HG03139 (cell line): ENCODE data around the gene EGFL7.

Experiments
- ATAC-seq: cut with Tn5 transposase; IDR thresholded peaks from one replicate; pipeline ENCODE4 v1.9.1; 2021; ENCODE audit not compliant: unreplicated experiment

The EGFL7 gene

DNA sequence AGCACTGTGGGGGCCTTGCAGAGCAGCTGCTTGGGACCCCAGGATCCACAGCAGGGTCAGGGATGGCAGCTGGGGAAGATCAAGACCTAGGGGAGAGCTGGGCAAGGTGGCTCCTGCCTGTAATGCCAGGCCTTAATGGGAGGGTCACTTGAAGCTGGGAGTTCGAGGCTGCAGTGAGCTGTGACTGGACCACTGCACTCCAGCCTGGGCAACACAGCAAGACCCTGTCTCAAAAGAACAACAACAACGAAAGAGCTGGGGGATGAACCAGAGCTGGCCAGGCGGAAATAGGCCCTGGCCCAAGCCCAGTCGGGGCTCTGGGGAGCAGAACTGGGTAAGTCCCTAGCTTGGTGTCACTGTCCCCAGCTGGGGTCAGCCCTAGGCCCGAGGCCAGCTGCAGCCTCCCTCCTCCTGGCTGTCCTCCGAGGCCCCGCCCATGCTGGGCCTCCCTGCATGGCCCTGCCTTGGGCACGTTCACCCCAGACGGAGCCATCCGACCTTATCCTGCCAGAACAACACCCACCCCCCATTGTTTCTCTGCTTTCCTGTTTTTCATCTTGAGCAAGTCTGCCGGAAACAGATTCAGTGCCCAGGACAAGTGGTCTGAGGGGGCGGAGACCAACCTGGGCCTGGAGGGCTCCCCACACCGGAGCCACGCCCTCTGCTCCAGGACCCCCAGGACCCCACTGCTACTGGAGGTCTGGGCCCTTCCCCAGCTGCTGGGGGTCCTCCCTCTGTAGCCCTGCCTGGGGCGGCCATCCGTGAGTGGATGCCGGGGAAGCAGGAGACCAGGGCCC, 51.6 kb downstream of the EGFL7 start:
- ATAC-seq = no peak

DNA sequence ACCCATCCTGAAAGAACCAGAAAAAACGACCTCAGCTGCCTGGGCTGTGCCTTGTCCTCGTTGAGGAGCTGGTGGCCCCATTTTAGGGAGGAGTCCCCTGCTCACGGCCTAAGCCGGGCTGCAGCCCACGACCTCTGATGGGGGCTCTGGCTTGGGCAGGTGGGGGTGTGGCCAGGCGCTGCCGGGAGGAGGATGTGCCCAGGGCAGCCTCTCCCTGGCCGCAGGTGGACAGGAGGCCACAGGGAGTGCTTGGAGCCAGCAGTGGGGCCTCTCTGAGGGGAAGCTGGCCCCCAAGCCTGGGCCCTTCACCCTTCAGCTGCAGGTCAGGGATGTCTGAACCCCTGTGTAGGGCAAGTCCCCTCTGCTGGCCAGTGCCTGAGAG, 52.2 kb downstream of the EGFL7 start:
- no peak for ATAC-seq

DNA sequence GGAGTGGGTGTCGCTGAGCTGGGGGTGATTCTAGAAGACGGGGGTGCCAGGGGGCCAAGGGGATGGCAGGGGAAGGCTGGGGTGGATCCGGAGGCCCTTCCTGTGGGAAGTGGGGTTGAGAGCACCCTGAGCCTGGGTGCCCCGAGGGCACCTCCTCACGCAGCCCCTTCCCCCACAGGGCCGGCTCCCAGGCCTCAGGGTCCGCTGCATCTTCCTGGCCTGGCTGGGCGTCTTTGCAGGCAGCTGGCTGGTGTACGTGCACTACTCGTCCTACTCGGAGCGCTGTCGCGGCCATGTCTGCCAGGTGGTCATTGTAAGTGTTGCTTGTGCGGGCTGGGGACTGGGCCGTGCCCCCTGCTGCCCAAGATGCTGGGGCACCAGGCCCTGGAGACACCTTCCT, 54.7 kb downstream of the EGFL7 start:
- ATAC-seq = no peak

DNA sequence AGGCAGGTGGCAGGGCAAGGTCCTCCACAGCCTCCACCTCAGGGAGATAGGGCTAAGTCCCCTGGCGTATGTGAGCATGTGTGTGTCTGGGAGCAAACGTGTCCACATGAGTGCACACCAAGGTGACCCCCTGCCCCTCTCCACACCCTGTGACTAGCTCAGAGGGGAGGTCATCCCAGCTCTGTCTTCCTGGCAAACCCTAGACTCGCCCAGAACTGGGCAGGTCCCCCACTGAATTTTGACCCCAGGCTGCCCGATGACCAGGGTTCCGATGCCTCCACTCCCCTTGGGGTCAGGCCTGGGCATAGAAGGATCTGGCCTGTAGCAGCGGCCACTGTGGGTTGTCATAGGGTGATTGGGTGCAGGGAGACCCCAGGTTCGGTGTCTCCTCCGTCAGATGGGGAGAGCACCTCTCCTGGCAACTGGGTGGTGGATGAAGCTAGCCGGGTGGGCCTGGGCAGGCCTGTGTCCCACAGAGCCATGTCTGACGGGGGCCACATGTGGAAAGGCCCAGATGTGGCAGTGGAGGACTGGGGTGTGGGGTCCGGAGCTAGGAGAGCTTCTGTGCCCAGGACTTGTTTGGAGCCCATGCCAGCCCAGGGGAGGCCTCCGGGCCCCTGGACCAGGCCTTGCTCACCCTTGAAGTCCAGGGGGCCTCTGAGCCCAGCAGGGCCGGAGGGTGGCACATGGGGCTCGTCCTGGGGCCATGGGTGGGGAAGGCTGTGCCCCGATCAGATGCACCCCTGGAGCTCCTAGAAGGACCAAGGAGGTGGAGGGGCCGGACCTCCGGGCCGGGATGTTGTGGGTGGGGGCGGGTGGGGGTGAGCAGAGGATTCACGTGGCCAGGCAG, 55.9 kb downstream of the EGFL7 start:
- ATAC-seq = no peak

DNA sequence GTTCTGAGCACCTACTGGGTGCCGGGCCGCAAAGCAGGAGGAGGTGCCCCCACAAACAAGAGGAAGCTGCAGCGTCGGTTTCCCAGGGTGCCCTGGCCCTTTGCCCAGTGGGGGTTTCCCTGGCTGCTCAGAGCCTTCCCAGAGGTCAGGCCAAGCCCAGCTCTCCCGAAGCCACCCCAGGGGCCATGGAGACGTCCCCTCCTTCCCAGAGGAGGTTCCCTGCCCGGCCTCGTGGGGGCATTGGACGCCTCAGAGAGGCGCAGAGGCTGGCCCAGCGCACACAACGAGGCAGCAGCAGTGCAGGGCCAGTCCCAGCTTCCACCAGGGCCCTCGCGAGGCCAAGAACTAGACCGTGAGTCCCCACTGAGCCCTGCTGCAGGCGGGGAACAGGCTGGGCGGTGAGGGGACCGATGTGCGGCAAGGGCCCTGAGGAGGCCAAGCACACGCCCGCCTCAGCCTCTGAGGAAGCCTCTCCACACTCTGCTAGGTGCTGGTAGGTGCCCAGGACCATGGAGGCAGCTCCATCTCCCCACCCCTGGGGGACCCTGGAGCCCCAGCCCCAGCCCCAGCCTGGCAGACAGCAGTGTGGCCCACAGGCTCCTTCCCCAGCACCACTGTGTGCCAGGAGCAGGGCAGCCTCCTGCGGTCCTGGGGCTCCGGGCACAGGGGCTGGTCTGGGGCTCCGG, 56.6 kb downstream of the EGFL7 start:
- no peak for ATAC-seq

DNA sequence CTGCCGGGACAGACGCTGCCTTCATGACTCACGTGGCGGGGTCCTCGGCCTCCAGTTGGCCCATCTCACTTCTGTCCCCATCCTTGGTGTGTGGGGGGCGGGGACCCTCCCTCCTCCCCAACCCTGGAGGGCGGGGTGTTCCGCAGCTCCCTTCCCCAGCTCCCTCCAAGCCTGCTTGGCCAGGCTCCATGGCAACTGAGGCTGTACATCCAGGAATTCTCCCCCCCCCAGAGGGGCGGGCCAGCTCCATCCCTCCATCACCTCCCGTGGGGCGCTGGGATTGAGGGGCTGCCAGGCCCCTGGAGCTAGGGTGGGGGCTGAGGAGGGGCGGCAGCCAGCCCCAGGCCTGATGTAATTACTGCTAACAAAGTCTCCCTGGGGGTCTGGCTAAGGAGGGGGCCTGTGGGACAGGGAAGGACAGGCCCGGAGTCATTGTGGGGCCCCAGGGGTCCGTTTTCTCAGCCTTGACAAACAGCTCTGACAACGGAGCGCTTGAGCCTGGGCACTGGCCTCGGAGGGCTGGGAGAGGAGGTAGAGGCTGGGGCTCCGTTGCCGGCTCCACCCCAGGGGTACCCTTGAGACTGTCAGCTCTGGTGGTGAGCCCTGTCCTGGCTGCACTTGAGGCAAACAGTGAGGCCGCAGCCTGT, 57.7 kb downstream of the EGFL7 start:
- no peak for ATAC-seq

DNA sequence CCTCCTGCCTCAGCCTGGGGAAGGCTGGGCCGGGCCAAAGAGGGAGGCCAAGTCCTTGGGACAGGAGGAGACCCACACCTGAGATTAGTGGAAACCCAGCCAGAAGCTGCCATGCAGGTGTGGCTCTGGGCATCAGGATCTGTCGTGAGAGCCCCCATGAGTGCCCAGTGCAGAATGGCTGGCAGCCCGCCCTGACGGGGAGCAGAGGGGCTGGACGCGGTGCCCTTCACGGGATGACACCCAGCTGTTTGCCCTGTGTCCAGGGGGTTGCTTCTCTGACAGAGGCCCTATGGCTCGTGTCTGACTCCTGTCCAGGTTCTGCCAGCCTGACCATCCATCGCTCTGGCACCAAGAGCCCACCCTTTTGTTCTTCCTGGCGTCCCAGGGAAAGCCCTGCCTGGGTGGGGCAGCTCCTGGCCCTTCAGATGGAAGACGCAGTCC, 58.2 kb downstream of the EGFL7 start:
- ATAC-seq = no peak

DNA sequence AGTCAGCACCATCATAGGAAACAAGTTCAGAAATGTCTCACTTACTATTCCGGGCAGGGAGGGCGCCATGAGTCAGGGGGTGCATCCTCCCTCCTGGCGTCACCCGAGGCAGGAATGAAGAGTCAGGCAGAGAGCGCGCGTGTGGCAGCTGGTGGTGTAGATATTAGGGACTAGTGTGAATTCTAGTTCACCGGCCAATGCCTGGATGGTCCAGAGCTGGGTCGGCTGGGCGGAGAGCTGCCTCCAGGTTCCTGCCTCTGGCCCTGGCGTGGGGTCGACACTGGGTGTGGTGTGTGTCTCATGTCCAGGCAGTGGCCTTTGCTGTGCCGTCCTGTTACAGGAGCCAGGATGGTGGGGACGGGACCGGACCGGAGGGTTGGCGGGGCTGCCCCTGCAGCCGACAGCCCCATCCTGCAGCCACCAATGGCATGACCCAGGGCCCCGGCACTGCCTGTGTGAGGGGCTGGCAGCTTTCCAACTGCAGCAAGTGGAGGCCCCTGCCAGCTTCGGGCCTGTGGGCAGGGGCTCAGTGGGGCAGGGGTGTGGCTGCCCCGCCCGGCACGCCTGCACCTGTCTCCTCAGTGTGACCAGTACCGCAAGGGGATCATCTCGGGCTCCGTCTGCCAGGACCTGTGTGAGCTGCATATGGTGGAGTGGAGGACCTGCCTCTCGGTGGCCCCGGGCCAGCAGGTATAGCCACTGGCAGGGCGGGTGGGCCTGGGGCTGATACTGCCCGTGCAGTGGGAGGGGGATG, 58.8 kb downstream of the EGFL7 start:
- no peak for ATAC-seq
